ENCODE results near the gene TMEM131L.

- TF ChIP-seq POLR2A (IDR thresholded peaks at IDR 0.05; ENCODE audit: low read depth, low read length) (no peak), TAF1 (IDR thresholded peaks at IDR 0.05; ENCODE audit: low read depth, low read length) (no peak), SPI1 (IDR thresholded peaks at IDR 0.05; ENCODE audit: low read depth, low read length) (no peak)
Observed at GRCh38 chr4:153679486-153679885, 213.3 kb downstream of the TMEM131L start.
